Naive thymus-derived CD4-positive, alpha-beta T cell (primary cell): ENCODE results near the gene CCDC43. TPM values are rescaled to one million over a fixed set of nuclear protein-coding genes. Genes with fewer than 3 reads are reported as not detected.

Experiments
- ATAC-seq: fragments of 150-1000 bp; cut with Tn5 transposase; 2 replicates; pipeline ENCODE4 v1.10.0; 2021; ENCODE audit warnings: mild to moderate bottlenecking, moderate library complexity
- CTCF ChIA-PET: fragments of 350-600 bp; sonication (Branson Sonifier 250); formaldehyde crosslinking; loops from one replicate; lab custom pipeline; 2021; ENCODE audit warnings: antibody characterized with exemption; lab: Charles Lee
- POLR2A ChIA-PET: fragments of 350-600 bp; sonication (Branson Sonifier 250); formaldehyde crosslinking; loops from one replicate; lab custom pipeline; 2021; ENCODE audit warnings: antibody characterized with exemption, inconsistent platforms; lab: Charles Lee
- DNase-seq, 9 donors: peaks; one replicate each; pipeline versions ENCODE4 v3.0.0 to v3.0.0-alpha.2; 2020 to 2022; ENCODE audit warnings: mixed read lengths in 1 of 9
- H3K27ac ChIP-seq: one replicate; pipeline ENCODE4 v1.7.0; 2013; ENCODE audit warnings: mild to moderate bottlenecking, low read depth, low read length, moderate library complexity
- H3K27me3 ChIP-seq, 2 donors: one replicate each; pipeline ENCODE4 v1.7.0; 2013; ENCODE audit warnings: low read length in 2 of 2, mild to moderate bottlenecking in 2 of 2, moderate library complexity in 2 of 2; ENCODE audit not compliant: control insufficient read depth in 2 of 2, insufficient read depth in 2 of 2
- H3K36me3 ChIP-seq, 3 experiments: 1 replicate in 2 of 3; 2 replicates in 1 of 3; pipeline ENCODE4 v1.7.0; 2013; ENCODE audit warnings: low read length in 3 of 3, mild to moderate bottlenecking in 3 of 3, moderate library complexity in 1 of 3; ENCODE audit not compliant: insufficient read depth in 3 of 3, control insufficient read depth in 2 of 3
- H3K4me1 ChIP-seq, 2 donors: one replicate each; pipeline ENCODE4 v1.7.0; 2013; ENCODE audit warnings: low read length in 2 of 2, mild to moderate bottlenecking in 2 of 2, moderate library complexity in 1 of 2; ENCODE audit not compliant: control insufficient read depth in 2 of 2, insufficient read depth in 2 of 2
- H3K4me3 ChIP-seq: 2 replicates; pipeline ENCODE4 v1.7.0; 2013; ENCODE audit warnings: mild to moderate bottlenecking, low read length
- H3K9me3 ChIP-seq, 3 experiments: 1 replicate in 2 of 3; 2 replicates in 1 of 3; pipeline ENCODE4 v1.7.0; 2013; ENCODE audit warnings: low read length in 3 of 3; ENCODE audit not compliant: control insufficient read depth in 2 of 3
- H3K27ac Mint-ChIP-seq, 9 donors: one replicate each; pipeline ENCODE4 v1.8.0; 2020 to 2022; ENCODE audit warnings: mixed read lengths in 9 of 9, mild to moderate bottlenecking in 8 of 9, moderate library complexity in 5 of 9, inconsistent platforms in 2 of 9
- H3K27me3 Mint-ChIP-seq, 5 donors: one replicate each; pipeline ENCODE4 v1.8.0; 2021 to 2022; ENCODE audit warnings: mixed read lengths in 5 of 5, mild to moderate bottlenecking in 1 of 5
- H3K36me3 Mint-ChIP-seq, 5 donors: one replicate each; pipeline ENCODE4 v1.8.0; 2020 to 2022; ENCODE audit warnings: mixed read lengths in 5 of 5, mild to moderate bottlenecking in 3 of 5, inconsistent platforms in 1 of 5
- H3K4me1 Mint-ChIP-seq, 7 donors: one replicate each; pipeline ENCODE4 v1.8.0; 2020 to 2022; ENCODE audit warnings: mixed read lengths in 7 of 7, mild to moderate bottlenecking in 3 of 7, inconsistent platforms in 1 of 7
- H3K4me3 Mint-ChIP-seq, 10 donors: one replicate each; pipeline ENCODE4 v1.8.0; 2020 to 2022; ENCODE audit warnings: mild to moderate bottlenecking in 10 of 10, mixed read lengths in 10 of 10, moderate library complexity in 6 of 10, inconsistent platforms in 2 of 10
- H3K9me3 Mint-ChIP-seq, 11 donors: one replicate each; pipeline ENCODE4 v1.8.0; 2020 to 2022; ENCODE audit warnings: mixed read lengths in 11 of 11, mild to moderate bottlenecking in 4 of 11, inconsistent platforms in 1 of 11, moderate library complexity in 1 of 11
- intact Hi-C, 2 donors: fragments of 100-400 bp; cut with micrococcal nuclease; formaldehyde crosslinking; loops; one replicate each; pipeline ENCODE4 v1.15.1; 2023
- polyA plus RNA-seq, 2 donors: library from polyadenylated mRNA; unstranded; fragments of 300-500 nt; fragmentation: Illumina TruSeq; gene quantifications; one replicate each; pipeline ENCODE4 v1.2.3, GENCODE V29; 2021
- total RNA-seq, 6 experiments: library from RNA in 5 of 6; stranded (reverse) in 5 of 6; gene quantifications; 1 replicate in 5 of 6; 2 replicates in 1 of 6; pipeline ENCODE4 v1.2.3 and lab custom pipeline; 2021 to 2026

Gene CCDC43
- total and polyA plus RNA-seq, 7 experiments from 2014 or later = 10.2 to 29.1 (median 17.9) TPM

DNA sequence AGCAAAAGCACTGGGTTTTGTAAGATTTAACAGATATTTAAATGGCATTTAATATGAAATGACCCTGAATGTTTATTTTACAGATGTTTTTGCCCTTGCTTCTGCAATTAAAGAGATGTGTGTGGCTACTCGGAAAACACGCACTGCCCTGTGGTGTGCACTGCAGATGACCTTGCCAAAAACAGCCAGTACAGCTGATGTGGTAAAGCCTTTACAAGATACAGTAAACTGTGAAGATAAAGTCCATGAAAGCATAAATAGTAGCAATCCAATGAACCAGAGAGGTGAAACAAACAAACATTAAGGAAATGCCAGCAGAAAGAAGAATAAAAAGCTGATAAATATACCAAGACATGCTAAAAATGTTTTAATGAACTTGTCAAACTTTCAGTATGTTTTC is 15.7 kb downstream of the CCDC43 start:
- no peaks in the 10 kb centered on the region for H3K27me3 ChIP-seq
- H3K9me3 ChIP-seq = no peaks in the 10 kb centered on the region
- ChIA-PET CTCF (no interaction called here), POLR2A (no interaction called here)
- DNase-seq (no peak), ATAC-seq (no peak)
- peaks cover 0 to 13% (median 0%) of the 10 kb centered on the region in 3 experiments for H3K36me3 ChIP-seq
- no peak overlapping the region for H3K27ac ChIP-seq
- Mint-ChIP-seq H3K4me1 (no peaks in the 10 kb centered on the region), H3K27ac (no peak overlapping the region), H3K36me3 (peaks cover 0 to 26% (median 4%) of the 10 kb centered on the region in 5 donors), H3K4me3 (no peak overlapping the region), H3K27me3 (no peaks in the 10 kb centered on the region), H3K9me3 (no peaks in the 10 kb centered on the region)
- no peak overlapping the region for H3K4me3 ChIP-seq
- no peaks in the 10 kb centered on the region for H3K4me1 ChIP-seq
- intact Hi-C loops = no loop called here

- no peaks in the 10 kb centered on the region for H3K9me3 Mint-ChIP-seq
- Histone ChIP-seq H3K4me3 (no peak overlapping the region), H3K4me1 (no peaks in the 10 kb centered on the region), H3K36me3 (peaks cover 0 to under 1% (median 0%) of the 10 kb centered on the region in 3 experiments), H3K27me3 (no peaks in the 10 kb centered on the region), H3K9me3 (no peaks in the 10 kb centered on the region), H3K27ac (no peak overlapping the region)
- H3K36me3 Mint-ChIP-seq = peaks cover 0 to 14% (median 0%) of the 10 kb centered on the region in 5 donors
- no peak overlapping the region for H3K27ac Mint-ChIP-seq
- intact Hi-C loops = no loop called here
- ChIA-PET CTCF (no interaction called here), POLR2A (interaction anchor here (0.5 kb wide), 1 partner anchor 47 kb away, joined by 5 read pairs; no protein-coding TSS in a partner anchor)
- DNase-seq (no peak), ATAC-seq (no peak)
- no peaks in the 10 kb centered on the region for H3K4me1 Mint-ChIP-seq
- H3K27me3 Mint-ChIP-seq = peaks cover 0 to 3% (median 0%) of the 10 kb centered on the region in 5 donors
- H3K4me3 Mint-ChIP-seq = no peak overlapping the region
Observed at GRCh38 chr17:44672479-44673093, 17.0 kb downstream of the CCDC43 start.

DNA sequence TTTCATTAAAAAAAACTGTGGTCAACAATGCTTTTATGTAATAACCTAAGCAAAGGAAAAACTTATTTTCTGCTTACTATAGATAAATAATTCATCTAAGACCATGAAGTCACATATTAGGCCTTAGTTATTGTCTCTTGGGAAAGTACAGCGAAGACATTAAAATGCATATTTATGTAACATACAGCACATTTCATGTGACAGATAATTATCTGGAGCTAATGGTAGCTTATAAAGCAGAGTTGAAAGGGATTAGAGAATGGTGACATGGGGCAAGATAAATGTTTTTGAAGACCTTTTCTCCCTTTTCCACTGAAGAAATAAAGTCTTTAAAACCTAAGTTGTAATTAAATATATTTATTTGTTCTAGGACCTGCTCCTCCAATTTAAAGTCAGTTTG is 23.6 kb downstream of the CCDC43 start:
- ChIA-PET POLR2A (no interaction called here), CTCF (no interaction called here)
- no peak overlapping the region for H3K4me3 ChIP-seq
- Mint-ChIP-seq H3K27ac (no peak overlapping the region), H3K4me3 (no peak overlapping the region), H3K4me1 (no peaks in the 10 kb centered on the region), H3K9me3 (no peaks in the 10 kb centered on the region), H3K36me3 (no peaks in the 10 kb centered on the region), H3K27me3 (peaks cover 0 to 24% (median 0%) of the 10 kb centered on the region in 5 donors)
- no peaks in the 10 kb centered on the region for H3K9me3 ChIP-seq
- ATAC-seq = no peak
- no peaks in the 10 kb centered on the region for H3K36me3 ChIP-seq
- no peaks in the 10 kb centered on the region for H3K27me3 ChIP-seq
- intact Hi-C loops = no loop called here
- no peak overlapping the region for H3K27ac ChIP-seq
- H3K4me1 ChIP-seq = no peaks in the 10 kb centered on the region
- DNase-seq = no peak

GRCh38 chr17:44664867-44665266 is 24.7 kb downstream of the CCDC43 start:
- Mint-ChIP-seq H3K36me3 (no peaks in the 10 kb centered on the region), H3K4me3 (no peak overlapping the region), H3K9me3 (no peaks in the 10 kb centered on the region), H3K27ac (no peak overlapping the region), H3K4me1 (no peaks in the 10 kb centered on the region), H3K27me3 (peaks cover 0 to 25% (median 0%) of the 10 kb centered on the region in 5 donors)
- intact Hi-C loops = no loop called here
- H3K4me1 ChIP-seq = no peaks in the 10 kb centered on the region
- H3K9me3 ChIP-seq = no peaks in the 10 kb centered on the region
- no peaks in the 10 kb centered on the region for H3K27me3 ChIP-seq
- no peak for DNase-seq
- H3K36me3 ChIP-seq = no peaks in the 10 kb centered on the region
- H3K27ac ChIP-seq = no peak overlapping the region
- POLR2A ChIA-PET = no interaction called here
- CTCF ChIA-PET = no interaction called here
- H3K4me3 ChIP-seq = no peak overlapping the region
- no peak for ATAC-seq

DNA sequence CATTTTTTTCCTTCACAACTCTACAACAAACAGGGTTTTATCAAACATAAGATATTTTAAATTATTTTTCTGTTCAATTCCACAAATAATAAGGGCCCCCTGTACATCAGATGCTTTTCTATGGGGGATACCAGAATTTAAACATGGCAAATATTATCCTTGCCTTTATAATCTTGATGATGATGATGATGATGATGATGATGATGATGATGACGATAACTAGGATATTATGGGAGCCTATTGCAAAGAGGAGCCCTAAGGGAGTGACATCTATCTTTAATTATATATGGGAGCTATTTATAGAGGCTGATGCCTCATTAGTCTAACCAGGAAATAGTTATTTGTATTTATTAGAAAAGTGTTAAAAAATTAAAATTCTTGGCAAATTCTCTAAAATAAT is 26.5 kb downstream of the CCDC43 start:
- Mint-ChIP-seq H3K27ac (no peak overlapping the region), H3K27me3 (peaks cover 0 to 29% (median 0%) of the 10 kb centered on the region in 5 donors), H3K36me3 (no peaks in the 10 kb centered on the region), H3K9me3 (no peaks in the 10 kb centered on the region), H3K4me1 (no peaks in the 10 kb centered on the region), H3K4me3 (no peak overlapping the region)
- ATAC-seq (no peak), DNase-seq (no peak)
- CTCF ChIA-PET = no interaction called here
- no peaks in the 10 kb centered on the region for H3K9me3 ChIP-seq
- H3K4me3 ChIP-seq = no peak overlapping the region
- H3K36me3 ChIP-seq = no peaks in the 10 kb centered on the region
- intact Hi-C loops = no loop called here
- H3K27ac ChIP-seq = no peak overlapping the region
- no peaks in the 10 kb centered on the region for H3K27me3 ChIP-seq
- POLR2A ChIA-PET = no interaction called here
- H3K4me1 ChIP-seq = no peaks in the 10 kb centered on the region

DNA sequence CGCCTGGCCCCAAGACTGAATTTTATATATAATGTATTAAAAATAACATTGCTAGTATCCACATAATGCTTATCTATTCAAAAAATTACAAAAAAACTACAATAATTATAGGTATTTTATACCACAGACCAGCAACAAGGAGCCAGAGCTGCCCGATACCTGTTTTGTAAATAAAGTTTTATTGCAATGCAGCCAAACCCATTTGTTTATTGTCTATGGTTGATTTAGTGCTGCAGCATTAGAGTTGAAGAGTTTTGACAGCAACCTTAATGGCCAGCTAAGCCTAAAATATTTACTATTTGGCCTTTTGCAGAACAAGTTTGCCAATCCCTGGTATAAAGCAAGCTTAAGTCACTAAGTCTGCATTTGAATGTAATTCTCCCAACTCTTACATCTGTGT is 27.7 kb downstream of the CCDC43 start:
- Mint-ChIP-seq H3K27me3 (peaks cover 5 to 32% (median 7%) of the 10 kb centered on the region in 5 donors), H3K4me3 (no peak overlapping the region), H3K9me3 (peaks cover 0 to 3% (median 0%) of the 10 kb centered on the region in 11 donors), H3K27ac (no peak overlapping the region), H3K36me3 (no peaks in the 10 kb centered on the region), H3K4me1 (peaks cover 0 to 4% (median 3%) of the 10 kb centered on the region in 7 donors)
- no peaks in the 10 kb centered on the region for H3K27me3 ChIP-seq
- H3K4me3 ChIP-seq = no peak overlapping the region
- POLR2A ChIA-PET = no interaction called here
- no peaks in the 10 kb centered on the region for H3K36me3 ChIP-seq
- H3K4me1 ChIP-seq = no peaks in the 10 kb centered on the region
- no peaks in the 10 kb centered on the region for H3K9me3 ChIP-seq
- CTCF ChIA-PET = no interaction called here
- intact Hi-C loops = no loop called here
- H3K27ac ChIP-seq = no peak overlapping the region
- DNase-seq = no peak
- ATAC-seq = no peak
